Upper lobe of left lung (tissue), 6 donors: ENCODE measurements around the gene FAM43A. TPM values are rescaled to one million over a fixed set of nuclear protein-coding genes. Genes with fewer than 3 reads are reported as not detected.

Experiments used
- ATAC-seq, 2 donors: fragments of 200-7000 bp; cut with Tn5 transposase; one replicate each; pipeline ENCODE4 v1.9.1; 2022; ENCODE audit warnings: mild to moderate bottlenecking in 2 of 2, moderate library complexity in 2 of 2; ENCODE audit not compliant: low FRiP score in 2 of 2
- DNase-seq, 2 donors: peaks; one replicate each; pipeline ENCODE4 v3.0.0-alpha.2; 2019 to 2020
- H3K27ac ChIP-seq, 4 donors: fragments of 200-600 bp; sonication (generic); one replicate each; pipeline ENCODE4 v1.5.1; 2016 to 2019
- H3K27me3 ChIP-seq, 4 donors: fragments of 200-600 bp; sonication (generic); one replicate each; pipeline ENCODE4 v1.5.1; 2017 to 2019
- H3K36me3 ChIP-seq, 4 donors: fragments of 200-600 bp; sonication (generic); one replicate each; pipeline ENCODE4 v1.5.1; 2016 to 2019
- H3K4me1 ChIP-seq, 4 donors: fragments of 200-600 bp; sonication (generic); one replicate each; pipeline ENCODE4 v1.5.1; 2018 to 2019
- H3K4me3 ChIP-seq, 4 donors: fragments of 200-600 bp; sonication (generic); one replicate each; pipeline ENCODE4 v1.5.1; 2017 to 2019; ENCODE audit warnings: mild to moderate bottlenecking in 2 of 4, moderate library complexity in 1 of 4
- H3K9me3 ChIP-seq, 4 donors: fragments of 200-600 bp; sonication (generic); one replicate each; pipeline ENCODE4 v1.5.1; 2018 to 2019
- EP300 ChIP-seq, 4 donors: sonication (generic); formaldehyde crosslinking; IDR thresholded peaks; one replicate each; pipeline ENCODE4 v1.5.1; 2017; ENCODE audit warnings: antibody characterized with exemption in 4 of 4, control low read depth in 2 of 4
- POLR2A ChIP-seq, 4 donors: fragments of 450-650 bp; IDR thresholded peaks; one replicate each; pipeline ENCODE4 v1.5.1; 2016 to 2017; ENCODE audit warnings: antibody characterized with exemption in 4 of 4, mild to moderate bottlenecking in 2 of 4
- POLR2AphosphoS5 ChIP-seq, 2 donors: sonication (generic); formaldehyde crosslinking; IDR thresholded peaks; one replicate each; pipeline ENCODE4 v1.5.1; 2017; ENCODE audit warnings: antibody characterized with exemption in 2 of 2
- WGBS, 2 donors: methylation state at CpG; one replicate each; pipeline ENCODE4 v1.1.5; 2017 to 2018; 5-methylcytosine and 5-hydroxymethylcytosine counted together
- total RNA-seq, 6 donors: library from RNA; depleted of rRNA in 4 of 6; stranded (reverse); fragments of >200 nt in 4 of 6; gene quantifications; one replicate each; pipeline versions ENCODE4 v1.1.0 to v1.2.1, GENCODE V29; 2016 to 2021
- TF ChIP-seq, protein P1 (sequence below), 6 experiments: fragments of 450-650 bp in 4 of 6; fragments of 200-600 bp in 2 of 6; sonication (generic) in 2 of 6; IDR thresholded peaks; one replicate each; pipeline ENCODE4 v1.5.1; 2016 to 2019; ENCODE audit warnings: antibody characterized with exemption in 6 of 6
- donor health status: DM: no; HTN: no; CAD: no; lungs with moderate emphysema.
- donor health status: DM: no; HTN: yes; CAD: no; lungs with severe emphysema.

FAM43A gene
- total RNA-seq, 6 donors from 2014 or later, result 7.6 to 32.3 (median 14.4) TPM

DNA sequence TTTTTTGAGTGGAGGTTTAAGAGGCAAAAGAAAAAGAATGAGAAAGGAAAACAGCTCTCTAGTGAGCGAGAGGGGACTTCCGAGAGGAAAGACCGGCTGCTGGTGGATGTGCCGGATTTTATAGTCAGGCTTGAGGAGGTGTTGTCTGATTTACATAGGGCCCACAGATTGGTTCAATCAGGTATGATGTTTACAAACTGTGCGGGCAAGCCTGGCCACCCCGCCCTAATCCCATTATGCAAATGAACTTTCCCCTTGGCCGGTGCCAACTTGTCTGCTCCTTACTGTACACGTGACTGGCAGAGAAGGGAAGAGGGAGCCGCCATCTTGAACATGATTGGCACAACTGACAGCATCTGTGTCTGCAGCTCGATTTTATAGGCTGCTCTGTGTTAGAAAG, 44.7 kb downstream of the FAM43A start:
- 35 to 57% methylated on average over 10 of the region's 10 CpGs for WGBS, 2 donors
- Histone ChIP-seq H3K27me3 (no peaks in the 10 kb centered on the region), H3K4me1 (no peaks in the 10 kb centered on the region), H3K9me3 (peaks cover 0 to 8% (median 3%) of the 10 kb centered on the region in 4 donors), H3K4me3 (no peak overlapping the region), H3K27ac (no peak overlapping the region), H3K36me3 (no peaks in the 10 kb centered on the region)
- TF ChIP-seq POLR2AphosphoS5 (IDR thresholded peaks at IDR 0.05), result no peak
- TF ChIP-seq POLR2A (IDR thresholded peaks at IDR 0.05), result peak in 1 of 4 donors; percentile 24
- TF ChIP-seq, protein P1, sequence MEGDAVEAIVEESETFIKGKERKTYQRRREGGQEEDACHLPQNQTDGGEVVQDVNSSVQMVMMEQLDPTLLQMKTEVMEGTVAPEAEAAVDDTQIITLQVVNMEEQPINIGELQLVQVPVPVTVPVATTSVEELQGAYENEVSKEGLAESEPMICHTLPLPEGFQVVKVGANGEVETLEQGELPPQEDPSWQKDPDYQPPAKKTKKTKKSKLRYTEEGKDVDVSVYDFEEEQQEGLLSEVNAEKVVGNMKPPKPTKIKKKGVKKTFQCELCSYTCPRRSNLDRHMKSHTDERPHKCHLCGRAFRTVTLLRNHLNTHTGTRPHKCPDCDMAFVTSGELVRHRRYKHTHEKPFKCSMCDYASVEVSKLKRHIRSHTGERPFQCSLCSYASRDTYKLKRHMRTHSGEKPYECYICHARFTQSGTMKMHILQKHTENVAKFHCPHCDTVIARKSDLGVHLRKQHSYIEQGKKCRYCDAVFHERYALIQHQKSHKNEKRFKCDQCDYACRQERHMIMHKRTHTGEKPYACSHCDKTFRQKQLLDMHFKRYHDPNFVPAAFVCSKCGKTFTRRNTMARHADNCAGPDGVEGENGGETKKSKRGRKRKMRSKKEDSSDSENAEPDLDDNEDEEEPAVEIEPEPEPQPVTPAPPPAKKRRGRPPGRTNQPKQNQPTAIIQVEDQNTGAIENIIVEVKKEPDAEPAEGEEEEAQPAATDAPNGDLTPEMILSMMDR (IDR thresholded peaks at IDR 0.05), result no peak
- TF ChIP-seq EP300 (IDR thresholded peaks at IDR 0.05), result no peak
- peak in 1 of 2 donors; percentile 70 for ATAC-seq
- peak in 1 of 2 donors; percentile 51 for DNase-seq

DNA sequence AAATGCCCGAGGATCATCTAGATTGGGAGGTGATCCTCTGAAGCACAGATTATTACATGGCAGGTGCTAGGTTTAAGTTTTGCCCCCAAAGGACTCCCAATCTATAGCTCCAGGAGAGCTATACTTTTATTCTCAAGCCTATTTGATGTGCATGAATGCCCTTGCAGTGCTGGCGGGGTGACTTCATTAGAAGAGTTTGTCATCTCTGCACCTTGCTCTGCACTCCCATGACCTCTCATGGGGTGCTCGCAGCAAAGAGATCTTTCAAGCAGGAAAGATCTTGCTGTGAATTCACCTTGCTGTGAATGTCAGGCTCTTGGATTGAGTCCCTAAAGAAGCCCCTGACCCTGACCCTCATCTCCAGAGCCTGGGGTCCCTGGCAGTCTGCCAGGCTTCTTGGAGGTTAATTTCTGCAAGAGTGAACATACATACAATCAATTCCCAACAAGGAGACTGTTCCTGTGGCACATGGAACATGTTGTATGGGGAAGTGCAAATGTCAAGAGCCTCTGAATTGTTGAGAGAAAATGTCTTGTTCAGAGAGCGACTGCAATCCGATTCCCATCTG, 45.9 kb downstream of the FAM43A start:
- WGBS, 2 donors, result 91 to 92% methylated on average over 3 to 5 of the region's 5 CpGs
- ATAC-seq (no peak), DNase-seq (no peak)
- Histone ChIP-seq H3K36me3 (no peaks in the 10 kb centered on the region), H3K4me3 (no peak overlapping the region), H3K27ac (no peak overlapping the region), H3K4me1 (no peaks in the 10 kb centered on the region), H3K27me3 (no peaks in the 10 kb centered on the region), H3K9me3 (peaks cover 0 to 8% (median 4%) of the 10 kb centered on the region in 4 donors)
- TF ChIP-seq, protein P1 (IDR thresholded peaks at IDR 0.05), result no peak
- TF ChIP-seq EP300 (IDR thresholded peaks at IDR 0.05), result no peak
- TF ChIP-seq POLR2A (IDR thresholded peaks at IDR 0.05), result no peak
- no peak for TF ChIP-seq POLR2AphosphoS5 (IDR thresholded peaks at IDR 0.05)

DNA sequence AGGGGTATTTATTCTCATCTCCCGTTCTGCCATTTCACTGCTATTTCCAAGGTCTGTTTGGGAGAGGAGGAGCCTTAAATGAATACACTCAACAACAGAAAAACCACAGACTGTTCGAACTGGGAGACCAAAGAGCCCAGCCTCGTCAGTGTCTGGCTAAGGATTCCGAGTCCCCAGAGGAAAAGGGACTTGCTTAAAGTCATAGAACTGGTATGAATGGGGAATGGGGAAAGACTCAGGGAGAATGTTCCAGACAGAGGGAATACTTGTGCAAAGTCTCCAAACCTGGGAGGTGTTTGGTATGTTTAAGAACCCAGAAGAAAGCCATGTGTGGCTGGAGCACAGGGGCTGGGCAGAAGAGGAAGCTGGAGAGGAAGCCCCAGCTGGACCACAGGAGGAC, 46.9 kb downstream of the FAM43A start:
- no peaks in the 10 kb centered on the region for H3K4me1 ChIP-seq
- WGBS, 2 donors, result 66 to 67% methylated on average over 4 of the region's 4 CpGs
- no peak for TF ChIP-seq POLR2A (IDR thresholded peaks at IDR 0.05)
- TF ChIP-seq EP300 (IDR thresholded peaks at IDR 0.05), result no peak
- peaks cover 0 to 8% (median 4%) of the 10 kb centered on the region in 4 donors for H3K9me3 ChIP-seq
- H3K4me3 ChIP-seq, result no peak overlapping the region
- no peak for ATAC-seq
- H3K36me3 ChIP-seq, result no peaks in the 10 kb centered on the region
- DNase-seq, result no peak
- H3K27me3 ChIP-seq, result no peaks in the 10 kb centered on the region
- no peak overlapping the region for H3K27ac ChIP-seq

DNA sequence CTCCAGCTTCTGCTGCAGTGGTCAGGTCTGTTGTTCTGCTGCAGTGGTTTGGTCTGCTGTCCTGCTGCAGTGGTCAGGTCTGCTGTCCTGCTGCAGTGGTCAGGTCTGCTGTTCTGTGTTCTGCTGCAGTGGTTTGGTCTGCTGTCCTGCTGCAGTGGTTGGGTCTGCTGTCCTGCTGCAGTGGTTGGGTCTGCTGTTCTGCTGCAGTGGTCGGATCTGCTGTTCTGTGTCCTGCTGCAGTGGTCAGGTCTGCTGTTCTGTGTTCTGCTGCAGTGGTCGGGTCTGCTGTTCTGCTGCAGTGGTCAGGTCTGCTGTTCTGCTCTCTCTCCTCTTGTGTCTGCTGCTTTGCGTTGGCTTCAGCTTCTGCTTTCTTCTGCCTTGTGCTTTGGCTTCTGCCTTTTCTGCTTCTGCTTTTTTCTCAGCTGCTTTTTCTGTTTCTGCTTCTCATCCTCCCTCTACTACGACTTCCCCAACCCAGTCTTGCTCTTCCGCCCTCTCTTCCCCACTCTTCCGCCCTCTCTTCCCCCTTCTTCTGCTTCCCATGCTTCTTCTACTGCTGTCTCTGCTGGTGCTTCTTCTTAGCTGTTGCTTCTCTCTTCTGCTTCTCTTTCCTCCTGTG, 50.7 kb downstream of the FAM43A start:
- ATAC-seq, result peak in 1 of 2 donors; percentile 46

More for the DNA sequence above, 50.7 kb downstream of the FAM43A start:
- Histone ChIP-seq H3K27ac (peak overlapping the region in 2 of 4 donors; percentile 5 to 19), H3K36me3 (no peaks in the 10 kb centered on the region), H3K27me3 (no peaks in the 10 kb centered on the region), H3K4me3 (no peak overlapping the region), H3K9me3 (peaks cover 0 to 8% (median 4%) of the 10 kb centered on the region in 4 donors), H3K4me1 (peaks cover 0 to 13% (median 5%) of the 10 kb centered on the region in 4 donors)
- WGBS, 2 donors, result 58 to 66% methylated on average over 6 of the region's 6 CpGs
- DNase-seq, result no peak
- no peak for TF ChIP-seq POLR2A (IDR thresholded peaks at IDR 0.05)
- no peak for TF ChIP-seq POLR2AphosphoS5 (IDR thresholded peaks at IDR 0.05)
- no peak for TF ChIP-seq EP300 (IDR thresholded peaks at IDR 0.05)
- TF ChIP-seq, protein P1 (IDR thresholded peaks at IDR 0.05), result no peak
